GM19468 (cell line): ENCODE results near the gene SOX6.

Experiments
- ATAC-seq: cut with Tn5 transposase; IDR thresholded peaks from one replicate; pipeline ENCODE4 v1.9.1; 2021; ENCODE audit warnings: mild to moderate bottlenecking, moderate library complexity, moderate number of reproducible peaks; ENCODE audit not compliant: unreplicated experiment; ENCODE audit errors: extremely low read depth

The SOX6 gene

DNA sequence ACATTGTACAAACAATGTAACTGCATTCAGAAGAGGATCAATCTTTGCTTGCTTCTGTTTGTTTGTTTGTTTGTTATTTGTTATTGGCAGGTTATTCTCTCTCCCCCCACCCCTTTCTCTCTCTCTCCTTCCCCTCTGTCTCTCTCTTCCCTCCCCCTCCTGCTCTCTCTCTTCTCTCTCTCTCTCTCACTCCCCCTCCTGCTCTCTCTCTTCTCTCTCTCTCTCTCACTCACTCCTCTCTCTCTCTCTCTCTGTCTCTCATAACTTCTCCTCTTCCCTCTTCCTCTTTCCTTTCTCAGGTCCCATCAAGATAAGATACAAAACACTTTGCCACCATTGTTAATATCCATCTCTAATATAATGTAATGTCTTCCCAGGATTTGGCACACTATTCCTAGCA, 236.3 kb downstream of the SOX6 start:
- no peak for ATAC-seq

DNA sequence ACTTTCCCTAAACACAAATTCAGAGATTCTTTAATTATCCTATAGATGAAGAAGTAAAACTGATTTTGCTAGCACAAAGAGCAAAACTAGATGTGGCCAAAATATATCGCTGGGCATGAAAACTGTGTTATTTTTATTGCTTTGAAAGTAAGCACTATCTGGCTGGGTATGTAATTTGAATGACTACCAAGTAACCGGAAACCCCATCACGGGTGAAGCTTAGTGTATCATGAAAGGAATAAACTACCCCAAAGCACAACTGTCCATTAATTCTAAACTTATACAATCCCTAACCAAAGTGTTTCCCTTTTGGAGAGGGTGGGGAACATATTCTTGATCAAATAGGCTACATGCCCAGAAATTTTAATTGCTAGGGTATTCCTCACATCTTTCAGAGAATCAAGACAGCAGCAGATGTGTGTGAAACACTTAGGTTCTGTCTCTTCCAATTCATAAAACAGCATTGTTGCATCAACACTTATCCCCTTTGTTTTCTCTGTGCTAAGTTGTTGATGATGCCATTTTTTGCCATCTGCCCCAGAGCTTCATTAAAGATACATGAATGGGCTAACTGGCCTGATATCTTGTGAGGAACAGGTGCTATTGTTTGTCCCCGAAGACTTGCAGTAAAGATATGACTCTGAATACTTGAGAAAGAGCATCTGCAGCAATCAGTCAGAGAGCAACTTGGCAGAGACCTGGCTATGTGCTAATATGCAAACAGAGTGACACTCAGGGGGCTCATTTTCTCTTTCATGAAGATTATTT, 238.2 kb downstream of the SOX6 start:
- no peak for ATAC-seq

- no peak for ATAC-seq
Measured at GRCh38 chr11:16114978-16115871, 241.1 kb downstream of the SOX6 start.

GRCh38 chr11:16114431-16114830, 241.9 kb downstream of the SOX6 start:
- no peak for ATAC-seq

DNA sequence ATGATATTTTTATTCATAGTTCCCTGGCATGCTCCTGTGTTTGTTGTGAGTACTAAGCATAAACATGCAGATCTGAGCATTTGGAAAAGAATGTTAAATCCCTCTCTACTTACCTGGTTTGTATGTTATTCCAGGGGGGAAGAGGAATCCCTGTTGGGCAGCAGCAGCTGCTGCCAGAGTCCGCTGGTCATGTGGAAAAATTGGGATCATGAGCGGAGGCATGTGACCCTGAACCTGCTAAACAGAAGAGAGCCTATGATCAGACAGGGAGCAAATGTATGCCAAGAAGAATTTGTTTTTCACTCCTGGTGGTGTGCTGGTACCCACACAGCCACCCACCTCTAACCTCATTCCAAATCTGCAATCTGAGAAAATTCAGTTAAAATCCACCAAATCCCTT, 244.7 kb downstream of the SOX6 start:
- no peak for ATAC-seq

DNA sequence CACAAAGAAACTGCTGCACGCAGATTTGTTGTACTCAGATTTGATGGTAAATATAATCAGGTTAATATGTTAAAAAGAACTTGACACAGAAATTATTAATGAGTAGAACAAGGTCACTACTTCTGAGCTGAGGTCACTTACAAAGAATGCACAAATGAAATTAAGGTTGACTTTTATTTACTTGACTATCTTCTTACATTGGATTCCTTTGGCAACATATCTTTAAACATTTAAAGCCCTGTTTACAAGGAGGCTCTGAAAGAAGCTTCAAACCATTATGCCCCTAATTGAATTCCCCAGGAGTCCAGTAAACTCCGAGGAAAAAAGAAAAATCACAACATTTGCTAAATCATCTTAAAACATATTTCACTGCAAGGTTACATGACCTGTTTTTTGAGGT, 245.5 kb downstream of the SOX6 start:
- ATAC-seq, result no peak

- ATAC-seq, result no peak
Measured at GRCh38 chr11:16099343-16099900, 256.9 kb downstream of the SOX6 start.

- no peak for ATAC-seq
Measured at GRCh38 chr11:16098526-16099205, 257.7 kb downstream of the SOX6 start.

DNA sequence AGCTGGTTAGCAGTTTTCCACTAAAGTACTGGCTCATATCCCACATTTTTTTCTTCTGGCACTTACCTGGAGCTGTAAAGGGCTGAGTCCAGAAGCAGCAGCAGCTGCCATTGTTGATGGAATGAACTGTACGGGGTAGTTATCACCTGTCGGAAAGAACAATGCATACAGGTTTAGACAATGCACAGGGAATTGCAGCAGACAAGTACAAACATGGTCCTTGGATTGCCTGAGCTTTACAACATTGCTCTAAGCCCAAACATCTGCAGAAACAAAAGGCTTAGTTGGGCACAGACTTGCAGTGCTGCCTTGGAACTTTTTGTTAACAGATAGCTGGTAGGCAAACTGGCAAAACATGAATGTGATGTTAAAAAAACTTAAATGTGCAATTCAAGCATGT, 258.8 kb downstream of the SOX6 start:
- no peak for ATAC-seq

DNA sequence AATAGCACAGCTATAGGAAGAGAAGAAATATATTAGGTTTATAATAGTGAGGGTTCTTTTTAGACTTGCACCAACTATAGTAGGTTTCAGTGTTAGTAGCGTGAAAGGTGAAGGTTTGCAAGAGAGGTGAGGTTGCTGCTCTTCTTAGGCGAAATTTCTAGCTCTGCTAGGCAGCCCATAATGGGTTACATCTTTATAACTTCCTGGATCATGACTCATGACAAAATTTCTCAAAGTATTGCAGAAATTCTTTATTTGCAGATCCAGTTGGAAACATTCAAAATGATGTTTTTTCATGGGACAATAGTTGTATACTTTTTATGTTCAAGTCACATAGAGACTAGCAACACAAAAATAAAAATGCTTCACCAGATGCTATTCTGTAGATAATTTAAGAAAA, 260.0 kb downstream of the SOX6 start:
- no peak for ATAC-seq

DNA sequence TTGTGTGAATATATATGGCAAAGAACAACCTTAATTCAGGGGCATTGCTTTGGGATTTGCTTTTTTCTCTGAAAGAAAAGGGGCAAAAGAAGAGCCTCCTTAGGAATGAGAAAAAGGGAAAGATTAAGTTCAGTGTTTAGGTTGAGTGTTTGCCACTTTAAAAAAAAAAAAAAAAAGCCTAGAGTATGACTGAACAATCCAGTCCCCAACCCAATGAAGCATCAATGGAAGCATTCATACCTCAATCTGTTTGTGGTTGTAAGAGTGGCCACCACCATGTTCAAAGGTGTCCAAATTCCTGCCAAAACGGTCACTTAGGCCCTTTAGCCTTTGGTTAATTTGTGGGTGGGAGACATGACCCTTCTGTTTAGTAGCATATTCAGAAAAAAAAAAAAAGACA, 260.6 kb downstream of the SOX6 start:
- no peak for ATAC-seq

DNA sequence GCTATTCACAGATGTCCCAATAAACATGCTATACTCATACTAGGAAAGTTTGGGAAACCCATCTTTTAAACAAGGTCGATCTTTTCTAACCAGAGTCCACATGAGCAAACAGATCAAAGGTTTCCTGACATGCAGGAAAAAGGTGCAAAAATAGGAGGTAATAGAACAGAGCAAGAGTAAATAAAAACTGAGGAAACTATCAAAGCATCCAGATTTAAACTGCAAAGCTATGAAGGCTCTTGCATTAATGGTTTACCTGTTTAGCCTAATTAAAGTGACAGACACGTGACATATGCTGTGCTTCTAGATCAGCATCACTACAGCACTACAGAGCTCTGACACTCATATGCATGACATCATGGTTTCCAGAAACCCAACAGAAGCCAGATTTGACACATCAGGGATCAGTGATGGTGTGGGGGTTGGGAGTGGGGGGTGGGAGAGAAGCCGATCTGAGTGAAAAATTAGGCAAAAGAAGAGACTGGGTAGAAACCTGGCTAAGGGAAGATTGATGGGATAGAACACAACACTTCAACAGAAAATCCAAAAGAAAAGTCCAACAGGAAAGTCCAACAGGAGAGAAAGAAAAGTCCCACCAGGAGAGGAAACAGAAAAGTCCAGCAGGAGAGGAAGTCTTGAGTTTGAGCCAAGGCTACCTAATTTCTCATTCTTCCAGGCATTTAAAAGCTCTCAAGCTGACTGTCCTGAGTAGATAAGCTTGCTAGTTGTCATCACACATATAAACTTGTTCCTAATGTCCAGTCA, 262.3 kb downstream of the SOX6 start:
- ATAC-seq, result no peak

DNA sequence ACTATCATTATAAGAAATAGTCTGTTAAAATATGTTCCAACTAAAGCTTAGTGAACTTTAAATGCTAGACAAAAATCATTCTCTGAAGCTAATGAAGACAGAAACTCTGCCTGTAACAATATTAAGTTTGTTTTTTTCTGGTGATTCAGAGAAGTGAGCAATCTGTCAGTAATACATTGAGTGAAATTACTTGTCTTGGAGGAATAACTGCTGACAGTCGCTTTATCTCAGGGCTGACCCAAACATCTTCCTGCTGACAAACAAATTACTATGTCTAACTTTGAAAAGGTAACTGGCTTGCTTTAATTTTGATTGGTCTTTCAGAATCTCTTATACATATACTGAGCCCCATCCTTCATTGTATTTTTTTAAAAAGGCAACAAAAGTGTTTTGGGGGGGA, 264.5 kb downstream of the SOX6 start:
- ATAC-seq, result no peak

- ATAC-seq, result no peak
Measured at GRCh38 chr11:16089481-16089880, 266.9 kb downstream of the SOX6 start.

- ATAC-seq, result no peak
Measured at GRCh38 chr11:16088774-16089173, 267.6 kb downstream of the SOX6 start.

GRCh38 chr11:16087886-16088285, 268.5 kb downstream of the SOX6 start:
- ATAC-seq, result no peak

DNA sequence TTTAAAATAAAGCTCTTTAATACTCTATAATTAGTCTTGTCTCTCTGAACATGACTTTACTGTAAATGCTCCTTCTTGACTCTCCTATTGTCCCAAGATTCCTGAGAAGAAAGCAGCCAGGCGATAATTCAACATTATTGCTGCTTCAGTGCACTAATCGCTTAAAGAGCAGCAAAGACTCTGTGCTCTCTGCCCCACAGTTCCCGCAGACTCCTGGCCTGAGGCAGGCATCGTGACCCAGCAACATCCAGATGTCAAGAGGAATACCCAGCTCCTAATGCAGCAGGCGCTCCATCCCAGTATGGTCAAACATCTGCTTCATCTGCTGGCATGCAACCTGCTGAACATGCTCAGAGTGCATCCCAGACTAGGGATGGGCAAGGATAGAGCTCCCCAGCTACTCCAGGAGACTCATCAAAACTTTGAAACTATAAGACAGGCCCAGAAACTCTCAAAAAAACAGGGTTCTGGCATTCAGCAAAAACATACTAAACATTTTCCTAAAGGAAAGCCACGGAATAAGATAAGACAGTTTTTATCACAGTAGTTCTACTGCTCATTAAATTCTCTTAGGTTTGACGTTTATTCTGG, 270.0 kb downstream of the SOX6 start:
- ATAC-seq, result no peak

GRCh38 chr11:16082095-16083055, 274.0 kb downstream of the SOX6 start:
- no peak for ATAC-seq
